ENCODE data around the gene PRODH. TPM values are rescaled to one million over a fixed set of nuclear protein-coding genes. Genes with fewer than 3 reads are reported as not detected.
"Not testable (repeated sequence)": the region's sequence is repeated elsewhere in the genome, so short reads cannot be mapped to it uniquely, and the experiment has no call there.

PRODH gene
- total RNA-seq, 1 donor from 2014 or later = 5.9 TPM

DNA sequence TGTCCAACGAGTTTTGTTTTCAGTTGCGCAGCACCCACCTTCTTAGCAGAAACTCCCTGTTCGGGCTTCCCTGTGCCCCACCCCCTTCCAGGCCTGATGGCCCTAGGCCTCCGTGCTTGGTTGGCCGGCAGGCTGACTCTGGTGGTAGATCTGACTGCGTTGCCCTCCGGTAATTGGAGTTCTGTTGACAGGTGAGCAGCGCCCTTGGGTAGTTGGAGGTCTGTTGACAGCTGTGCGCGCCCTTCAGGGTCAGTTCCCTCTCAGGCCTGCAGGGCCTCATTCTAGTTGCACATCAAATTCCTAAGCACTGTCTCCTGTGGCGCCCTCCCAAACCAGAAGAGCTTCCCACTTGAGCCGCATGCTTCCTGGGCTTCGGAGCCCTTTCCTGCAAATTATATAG, 29.2 kb downstream of the PRODH start:
- DNase-seq (ENCODE audit: low spot score) = no peak
- Mint-ChIP-seq H3K9me3 (ENCODE audit: low read depth) (no peaks in the 10 kb centered on the region), H3K4me3 (ENCODE audit: unreplicated experiment) (no peak overlapping the region), H3K4me1 (ENCODE audit: low read depth) (no peaks in the 10 kb centered on the region), H3K27ac (ENCODE audit: unreplicated experiment) (no peak overlapping the region), H3K27me3 (ENCODE audit: low read depth) (no peaks in the 10 kb centered on the region), H3K36me3 (ENCODE audit: low read depth) (no peaks in the 10 kb centered on the region)
- TF ChIP-seq, protein P1, sequence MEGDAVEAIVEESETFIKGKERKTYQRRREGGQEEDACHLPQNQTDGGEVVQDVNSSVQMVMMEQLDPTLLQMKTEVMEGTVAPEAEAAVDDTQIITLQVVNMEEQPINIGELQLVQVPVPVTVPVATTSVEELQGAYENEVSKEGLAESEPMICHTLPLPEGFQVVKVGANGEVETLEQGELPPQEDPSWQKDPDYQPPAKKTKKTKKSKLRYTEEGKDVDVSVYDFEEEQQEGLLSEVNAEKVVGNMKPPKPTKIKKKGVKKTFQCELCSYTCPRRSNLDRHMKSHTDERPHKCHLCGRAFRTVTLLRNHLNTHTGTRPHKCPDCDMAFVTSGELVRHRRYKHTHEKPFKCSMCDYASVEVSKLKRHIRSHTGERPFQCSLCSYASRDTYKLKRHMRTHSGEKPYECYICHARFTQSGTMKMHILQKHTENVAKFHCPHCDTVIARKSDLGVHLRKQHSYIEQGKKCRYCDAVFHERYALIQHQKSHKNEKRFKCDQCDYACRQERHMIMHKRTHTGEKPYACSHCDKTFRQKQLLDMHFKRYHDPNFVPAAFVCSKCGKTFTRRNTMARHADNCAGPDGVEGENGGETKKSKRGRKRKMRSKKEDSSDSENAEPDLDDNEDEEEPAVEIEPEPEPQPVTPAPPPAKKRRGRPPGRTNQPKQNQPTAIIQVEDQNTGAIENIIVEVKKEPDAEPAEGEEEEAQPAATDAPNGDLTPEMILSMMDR (IDR thresholded peaks at IDR 0.05) = no peak

DNA sequence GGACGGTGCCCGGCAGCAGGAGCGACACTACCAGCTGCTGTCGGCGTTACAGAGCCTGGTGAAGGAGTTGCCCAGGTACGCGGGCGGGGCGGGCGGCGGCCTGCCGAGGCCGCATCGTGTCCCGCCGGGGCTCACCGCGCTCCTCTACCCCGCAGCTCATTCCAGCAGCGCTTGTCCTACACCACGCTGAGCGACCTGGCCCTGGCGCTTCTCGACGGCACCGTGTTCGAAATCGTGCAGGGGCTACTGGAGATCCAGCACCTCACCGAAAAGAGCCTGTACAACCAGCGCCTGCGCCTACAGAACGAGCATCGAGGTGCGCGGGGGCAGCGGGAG, 29.7 kb downstream of the PRODH start:
- not testable (repeated sequence) for H3K9me3 Mint-ChIP-seq (ENCODE audit: low read depth); H3K36me3 Mint-ChIP-seq (ENCODE audit: low read depth); DNase-seq (ENCODE audit: low spot score); H3K4me1 Mint-ChIP-seq (ENCODE audit: low read depth); H3K4me3 Mint-ChIP-seq (ENCODE audit: unreplicated experiment); H3K27me3 Mint-ChIP-seq (ENCODE audit: low read depth); H3K27ac Mint-ChIP-seq (ENCODE audit: unreplicated experiment)

DNA sequence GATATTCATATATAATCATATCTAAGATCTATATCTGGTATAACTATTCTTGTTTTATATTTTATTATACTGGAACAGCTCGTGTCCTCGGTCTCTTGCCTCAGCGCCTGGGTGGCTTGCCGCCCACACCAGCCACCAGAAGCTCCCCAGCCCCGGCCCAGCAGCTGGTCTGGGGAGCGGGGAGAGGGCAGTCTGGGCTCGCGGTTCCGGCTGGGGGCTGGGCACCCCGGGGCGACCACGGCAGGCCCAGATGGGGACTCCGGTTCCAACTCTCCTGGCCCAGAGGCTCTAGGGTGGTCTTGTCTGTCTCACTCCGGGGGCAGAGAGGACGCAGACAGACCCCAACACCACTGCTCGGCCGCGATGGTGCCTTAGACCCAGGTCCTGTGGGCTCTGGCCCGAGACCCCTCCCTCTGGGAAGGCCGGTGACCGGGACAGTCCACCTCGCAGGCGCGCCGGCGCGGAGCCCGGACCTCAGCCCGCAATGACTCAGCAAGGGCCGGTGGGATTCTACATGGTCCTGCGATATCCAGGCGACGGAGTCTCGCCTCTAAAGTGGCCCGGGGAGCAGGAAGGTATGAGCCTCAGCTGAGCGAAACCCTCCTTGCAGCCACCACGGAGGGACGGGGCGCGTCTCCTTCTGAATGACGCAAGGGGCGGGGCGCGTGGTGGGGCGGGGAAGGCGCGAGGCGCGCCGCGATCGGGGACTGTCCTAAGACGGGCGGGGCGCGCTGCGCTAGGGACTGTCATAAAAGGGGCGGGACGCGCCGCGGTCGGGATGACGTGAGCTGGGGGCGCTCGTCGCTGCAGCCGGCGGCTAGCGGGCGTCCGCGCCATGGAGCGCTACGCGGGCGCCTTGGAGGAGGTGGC, 30.3 kb downstream of the PRODH start, which contains the start of gene DGCR6:
Gene DGCR6, plus strand, starts transcription at position 781 of the 870 bp plus-strand sequence. Its CDS starts 55 bp downstream, at position 836.
- no peaks in the 10 kb centered on the region for H3K36me3 Mint-ChIP-seq (ENCODE audit: low read depth)
- DNase-seq (ENCODE audit: low spot score) = no peak
- no peaks in the 10 kb centered on the region for H3K9me3 Mint-ChIP-seq (ENCODE audit: low read depth)
- no peak within 1 kb of the TSS for H3K4me3 Mint-ChIP-seq (ENCODE audit: unreplicated experiment)
- TF ChIP-seq, protein P1 (IDR thresholded peaks at IDR 0.05) = no peak
- no peaks in the 10 kb centered on the region for H3K4me1 Mint-ChIP-seq (ENCODE audit: low read depth)
- no peak within 1 kb of the TSS for H3K27ac Mint-ChIP-seq (ENCODE audit: unreplicated experiment)
- H3K27me3 Mint-ChIP-seq (ENCODE audit: low read depth) = no peaks in the 10 kb centered on the region

DNA sequence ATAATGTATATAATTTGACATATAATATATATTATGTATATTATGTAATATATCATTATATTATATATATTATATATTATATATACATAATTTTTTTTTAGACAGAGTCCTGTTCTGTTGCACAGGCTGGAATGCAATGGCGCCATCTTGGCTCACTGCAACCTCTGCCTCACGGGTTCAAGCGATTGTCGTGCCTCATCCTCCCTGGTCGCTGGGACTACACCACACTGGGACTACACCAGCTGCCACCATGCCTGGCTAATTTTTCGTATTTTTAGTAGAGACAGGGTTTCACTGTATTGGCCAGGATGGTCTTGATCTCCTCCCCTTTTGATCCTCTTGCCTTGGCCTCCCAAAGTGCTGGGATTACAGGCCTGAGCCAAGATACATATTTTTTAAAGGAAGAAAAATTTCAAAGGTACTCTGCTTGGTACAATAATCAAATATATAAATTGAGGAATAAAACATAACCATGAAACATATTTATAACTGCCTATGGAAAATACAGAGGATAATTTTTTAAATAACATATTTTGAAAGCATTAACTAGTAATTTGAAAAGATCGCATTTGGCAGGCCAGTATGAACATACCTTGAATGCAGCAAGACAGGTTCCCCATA, 39.9 kb downstream of the PRODH start:
- H3K9me3 Mint-ChIP-seq (ENCODE audit: low read depth); H3K36me3 Mint-ChIP-seq (ENCODE audit: low read depth); H3K27me3 Mint-ChIP-seq (ENCODE audit: low read depth); DNase-seq (ENCODE audit: low spot score); H3K4me3 Mint-ChIP-seq (ENCODE audit: unreplicated experiment); H3K27ac Mint-ChIP-seq (ENCODE audit: unreplicated experiment); H3K4me1 Mint-ChIP-seq (ENCODE audit: low read depth): not testable (repeated sequence)

- H3K4me3 Mint-ChIP-seq (ENCODE audit: unreplicated experiment); H3K36me3 Mint-ChIP-seq (ENCODE audit: low read depth); H3K27me3 Mint-ChIP-seq (ENCODE audit: low read depth); H3K27ac Mint-ChIP-seq (ENCODE audit: unreplicated experiment); H3K4me1 Mint-ChIP-seq (ENCODE audit: low read depth); DNase-seq (ENCODE audit: low spot score); H3K9me3 Mint-ChIP-seq (ENCODE audit: low read depth): not testable (repeated sequence)
Measured at GRCh38 chr22:18893775-18894174, 42.3 kb downstream of the PRODH start.

- H3K4me1 Mint-ChIP-seq (ENCODE audit: low read depth); H3K9me3 Mint-ChIP-seq (ENCODE audit: low read depth); H3K27me3 Mint-ChIP-seq (ENCODE audit: low read depth); H3K4me3 Mint-ChIP-seq (ENCODE audit: unreplicated experiment); H3K27ac Mint-ChIP-seq (ENCODE audit: unreplicated experiment); H3K36me3 Mint-ChIP-seq (ENCODE audit: low read depth); DNase-seq (ENCODE audit: low spot score): not testable (repeated sequence)
Measured at GRCh38 chr22:18890510-18891192, 45.4 kb downstream of the PRODH start.

GRCh38 chr22:18888115-18888514, 48.0 kb downstream of the PRODH start:
- DNase-seq (ENCODE audit: low spot score) = no peak
- H3K9me3 Mint-ChIP-seq (ENCODE audit: low read depth) = no peaks in the 10 kb centered on the region
- H3K4me3 Mint-ChIP-seq (ENCODE audit: unreplicated experiment) = no peak overlapping the region
- TF ChIP-seq, protein P1 (IDR thresholded peaks at IDR 0.05) = no peak
- H3K36me3 Mint-ChIP-seq (ENCODE audit: low read depth) = no peaks in the 10 kb centered on the region
- H3K27ac Mint-ChIP-seq (ENCODE audit: unreplicated experiment) = no peak overlapping the region
- no peaks in the 10 kb centered on the region for H3K27me3 Mint-ChIP-seq (ENCODE audit: low read depth)
- H3K4me1 Mint-ChIP-seq (ENCODE audit: low read depth) = no peaks in the 10 kb centered on the region

DNA sequence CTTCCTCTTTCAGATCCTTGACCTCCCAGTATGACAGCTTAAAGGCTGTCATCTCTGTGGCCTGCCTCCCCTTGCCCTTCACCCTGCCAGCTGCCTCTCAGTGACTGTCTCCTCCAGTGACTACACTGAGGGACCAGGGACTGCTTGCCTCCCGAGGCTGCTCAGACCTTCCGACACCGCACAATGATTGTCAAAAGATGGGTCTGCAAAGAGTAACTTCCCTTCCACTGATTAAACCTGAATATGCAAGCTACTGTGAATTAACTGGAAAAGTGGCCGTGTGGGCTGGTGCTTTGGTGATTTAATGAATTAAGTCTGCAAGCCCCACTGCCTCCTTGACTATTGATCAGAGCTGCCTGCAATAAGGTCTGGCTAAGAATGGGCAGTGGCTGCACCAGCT, 51.6 kb downstream of the PRODH start:
- not testable (repeated sequence) for H3K27me3 Mint-ChIP-seq (ENCODE audit: low read depth); H3K9me3 Mint-ChIP-seq (ENCODE audit: low read depth); H3K36me3 Mint-ChIP-seq (ENCODE audit: low read depth); H3K27ac Mint-ChIP-seq (ENCODE audit: unreplicated experiment); DNase-seq (ENCODE audit: low spot score); H3K4me3 Mint-ChIP-seq (ENCODE audit: unreplicated experiment); H3K4me1 Mint-ChIP-seq (ENCODE audit: low read depth)

DNA sequence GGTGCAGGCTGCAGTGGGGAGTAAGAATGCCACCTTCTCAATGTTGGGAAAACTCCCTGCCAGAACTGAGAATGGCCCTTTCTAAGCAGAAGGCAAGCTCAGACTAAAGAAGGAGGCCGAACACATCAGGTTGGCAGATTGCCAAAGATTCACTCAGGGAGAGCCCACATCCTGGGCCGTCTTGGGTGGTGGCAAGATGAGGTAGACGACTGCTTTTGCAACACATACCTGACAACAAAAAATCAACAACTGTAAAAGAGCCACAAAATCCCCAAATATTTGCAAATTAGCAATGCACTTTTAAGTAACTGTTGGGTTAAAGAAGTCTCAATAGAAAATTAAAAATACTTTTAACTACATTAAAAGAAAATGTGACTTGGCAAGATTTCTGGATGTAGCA, 54.8 kb downstream of the PRODH start:
- not testable (repeated sequence) for H3K36me3 Mint-ChIP-seq (ENCODE audit: low read depth); H3K4me3 Mint-ChIP-seq (ENCODE audit: unreplicated experiment); H3K27me3 Mint-ChIP-seq (ENCODE audit: low read depth); H3K4me1 Mint-ChIP-seq (ENCODE audit: low read depth); H3K27ac Mint-ChIP-seq (ENCODE audit: unreplicated experiment); DNase-seq (ENCODE audit: low spot score); H3K9me3 Mint-ChIP-seq (ENCODE audit: low read depth)
